Omental fat pad (tissue), 4 donors: ENCODE results near the gene FARP2. TPM values are rescaled to one million over a fixed set of nuclear protein-coding genes. Genes with fewer than 3 reads are reported as not detected.

Experiments used
- ATAC-seq: fragments of 150-250 bp; one replicate; pipeline ENCODE4 v1.9.1; 2016; ENCODE audit warnings: mild to moderate bottlenecking, moderate library complexity; ENCODE audit not compliant: low FRiP score
- DNase-seq: peaks from one replicate; pipeline ENCODE4 v3.0.0-alpha.2; 2019; ENCODE audit warnings: low spot score
- CTCF ChIP-seq, 3 donors: fragments of 450-650 bp; IDR thresholded peaks; one replicate each; pipeline ENCODE4 v1.5.1; 2016 to 2017; ENCODE audit warnings: antibody characterized with exemption in 3 of 3, mild to moderate bottlenecking in 3 of 3, moderate library complexity in 2 of 3
- total RNA-seq, 4 donors: library from RNA; depleted of rRNA; stranded (reverse); fragments of >200 nt; gene quantifications; one replicate each; pipeline ENCODE4 v1.1.0, GENCODE V29; 2016

The FARP2 gene
- total RNA-seq, 4 donors from 2014 or later = 27.6 to 65.8 (median 34.1) TPM

- TF ChIP-seq CTCF (IDR thresholded peaks at IDR 0.05) = no peak
- ATAC-seq (no peak), DNase-seq (no peak)
These were observed 134.9 kb downstream of the FARP2 start for GRCh38 chr2:241490825-241491506.

- DNase-seq (no peak), ATAC-seq (no peak)
- no peak for TF ChIP-seq CTCF (IDR thresholded peaks at IDR 0.05)
These were observed 135.6 kb downstream of the FARP2 start for GRCh38 chr2:241491549-241492173.

GRCh38 chr2:241492174-241492565, 136.1 kb downstream of the FARP2 start:
- DNase-seq (no peak), ATAC-seq (no peak)
- TF ChIP-seq CTCF (IDR thresholded peaks at IDR 0.05) = no peak

- no peak for TF ChIP-seq CTCF (IDR thresholded peaks at IDR 0.05)
- ATAC-seq (no peak), DNase-seq (no peak)
These were observed 137.0 kb downstream of the FARP2 start for GRCh38 chr2:241493092-241493491.

GRCh38 chr2:241494311-241494908, 138.3 kb downstream of the FARP2 start:
- no peak for TF ChIP-seq CTCF (IDR thresholded peaks at IDR 0.05)
- no peak for DNase-seq
- ATAC-seq = no peak

- TF ChIP-seq CTCF (IDR thresholded peaks at IDR 0.05) = no peak
- no peak for ATAC-seq
- DNase-seq = no peak
These were observed 139.3 kb downstream of the FARP2 start for GRCh38 chr2:241495172-241496002.
